NCI-H146 treated with DMSO at 0.1 percent for 48 hours (cell line): Measurements from ENCODE around the gene SLC25A12.
"Not testable (repeated sequence)": the region's sequence is repeated elsewhere in the genome, so short reads cannot be mapped to it uniquely, and the experiment has no call there.

Experiments used
- DNase-seq: peaks from one replicate; lab custom pipeline; 2025; ENCODE audit not compliant: unreplicated experiment; lab: John Stamatoyannopoulos, UW

SLC25A12 gene

DNA sequence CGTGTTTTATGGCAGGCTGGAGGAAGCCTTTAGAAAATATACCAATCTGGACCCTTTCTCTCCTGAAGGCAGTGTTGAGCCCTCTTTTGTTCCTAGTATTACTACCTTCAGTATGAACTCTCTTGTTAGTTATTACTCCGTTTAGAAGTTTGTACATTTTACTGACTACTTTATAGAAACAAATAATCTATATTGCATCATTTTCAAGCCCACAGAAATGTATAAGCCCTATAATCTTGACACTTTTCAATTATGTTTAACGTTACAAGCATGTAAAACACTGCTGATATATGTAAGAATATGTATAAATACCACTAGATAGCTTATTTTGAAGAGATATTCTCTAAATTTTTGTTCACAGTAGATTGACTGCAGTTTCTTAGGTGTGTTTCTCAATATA is 64.0 kb downstream of the SLC25A12 start:
- DNase-seq, result no peak

DNA sequence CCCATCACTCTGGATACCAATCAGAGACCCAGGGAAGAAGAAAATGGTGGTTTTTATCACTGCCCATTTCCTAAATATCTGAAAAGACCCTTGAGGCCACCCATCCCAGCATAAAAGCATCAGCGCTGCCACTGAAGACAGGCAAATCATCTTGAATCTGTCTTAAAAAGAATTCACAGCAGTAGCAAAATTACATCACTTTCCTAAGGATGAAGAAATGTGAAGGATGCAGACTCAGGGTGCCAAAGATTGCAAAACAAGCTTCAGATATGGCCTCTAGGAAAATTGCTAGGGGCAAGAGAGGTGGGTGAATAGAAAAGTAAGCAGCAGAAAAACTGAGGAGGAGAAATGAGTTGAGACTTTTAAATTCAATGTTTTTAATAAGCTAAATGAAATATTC is 70.0 kb downstream of the SLC25A12 start:
- DNase-seq, result no peak

DNA sequence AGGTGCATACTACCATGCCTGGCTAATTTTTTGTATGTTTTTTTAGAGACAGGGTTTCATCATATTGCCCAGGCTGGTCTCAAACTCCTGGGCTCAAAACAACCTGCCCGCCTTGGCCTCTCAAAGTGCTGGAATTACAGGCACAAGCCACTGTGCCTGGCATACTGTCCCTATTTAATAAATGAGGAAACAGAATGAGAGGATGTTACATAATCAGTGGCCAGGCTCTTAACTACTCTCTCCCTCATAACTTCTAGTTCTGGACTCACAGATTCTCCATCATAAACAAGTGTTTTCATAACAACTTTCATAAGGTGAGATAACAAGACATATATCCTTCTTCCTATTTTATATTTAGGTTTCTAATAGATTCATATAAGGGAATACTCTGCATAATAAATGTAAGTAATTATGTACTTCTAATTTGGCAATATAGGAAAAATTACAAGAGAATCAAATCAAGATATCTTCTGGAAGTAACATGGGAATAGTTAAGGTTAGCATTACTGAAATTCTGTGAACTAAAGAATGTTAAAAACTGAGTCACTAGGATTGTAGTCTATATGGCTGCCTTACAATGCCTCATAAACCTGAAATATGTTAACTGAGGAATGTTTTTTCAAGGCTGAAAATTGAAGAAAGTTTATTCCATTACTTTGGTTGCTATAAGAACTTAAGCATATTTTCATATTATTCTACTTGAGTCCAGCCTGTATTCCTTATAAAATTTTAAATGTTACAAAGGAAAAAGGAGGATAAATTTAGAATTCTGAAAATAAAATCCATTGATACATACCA is 71.3 kb downstream of the SLC25A12 start:
- DNase-seq, result no peak

DNA sequence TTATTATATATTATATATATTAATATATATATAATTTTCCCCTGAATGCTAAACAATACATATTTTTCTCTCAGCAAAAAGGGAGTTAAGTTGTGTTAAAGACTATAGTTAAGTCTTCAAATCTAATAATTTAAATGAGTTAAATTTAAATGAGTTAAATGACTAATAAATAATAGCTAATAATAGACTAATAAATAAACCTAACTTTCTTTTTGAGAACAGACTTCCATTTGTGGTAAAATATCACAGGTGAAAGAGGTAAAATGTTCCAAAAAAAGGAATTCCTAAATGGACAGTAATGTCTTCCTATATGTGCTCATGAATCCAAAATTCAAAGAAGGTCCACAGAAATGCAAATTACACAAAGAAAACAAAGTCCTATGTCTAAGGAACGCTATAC is 74.6 kb downstream of the SLC25A12 start:
- no peak for DNase-seq

DNA sequence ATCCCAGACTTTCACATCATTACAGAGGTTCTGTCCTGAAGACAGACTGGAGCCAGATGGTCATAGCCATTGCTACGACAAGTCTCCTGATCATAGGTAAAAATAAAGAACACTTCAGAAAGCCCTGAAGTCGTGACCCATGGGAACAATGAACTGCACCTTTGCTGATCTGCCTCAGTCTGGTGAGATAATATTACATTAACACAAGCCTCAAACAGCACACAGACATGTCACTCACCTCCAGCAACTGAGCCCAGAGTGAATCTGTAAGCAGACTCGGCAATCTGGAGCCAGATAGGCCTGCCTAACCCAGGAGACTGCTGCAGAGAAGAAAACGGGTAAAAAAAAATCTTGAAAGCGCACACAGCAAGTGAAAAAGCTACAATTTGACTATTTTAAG is 79.2 kb downstream of the SLC25A12 start:
- no peak for DNase-seq

DNA sequence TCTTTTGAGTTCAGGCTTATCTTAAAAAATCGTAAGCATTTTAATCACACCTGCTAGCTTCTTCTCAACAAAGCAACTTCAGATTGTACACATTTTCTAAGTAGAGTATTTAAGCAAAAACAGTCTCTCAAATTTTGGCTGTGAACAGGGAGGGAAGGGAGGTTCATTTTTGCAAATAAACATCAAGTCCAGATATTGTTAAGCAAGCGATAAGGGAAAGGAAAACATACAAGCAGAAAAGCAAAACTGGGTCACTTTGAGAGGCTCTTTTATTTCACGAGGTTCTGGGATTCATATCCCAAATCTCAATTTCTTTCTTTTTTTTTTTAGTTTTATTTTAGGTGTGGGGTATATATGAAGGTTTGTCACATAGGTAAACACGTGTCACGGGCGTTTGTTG is 79.9 kb downstream of the SLC25A12 start:
- DNase-seq, result no peak

DNA sequence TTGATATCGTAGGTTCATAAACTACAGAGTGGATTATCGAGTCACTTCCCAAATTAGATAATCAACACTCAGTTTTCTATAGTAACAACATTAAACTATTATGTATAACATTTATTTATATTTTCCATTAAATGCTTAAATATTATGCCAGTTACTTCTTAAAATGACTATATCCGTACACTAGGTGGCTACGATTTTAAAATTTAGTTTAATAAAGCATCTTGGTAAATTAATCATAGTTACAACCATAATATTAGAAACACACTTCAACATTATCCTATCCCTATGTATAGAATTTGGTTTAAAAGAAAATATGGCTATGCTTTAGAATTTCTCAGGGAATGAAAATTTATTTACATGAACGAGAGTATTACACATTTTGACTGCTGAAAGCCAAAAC is 80.3 kb downstream of the SLC25A12 start:
- DNase-seq, result no peak

DNA sequence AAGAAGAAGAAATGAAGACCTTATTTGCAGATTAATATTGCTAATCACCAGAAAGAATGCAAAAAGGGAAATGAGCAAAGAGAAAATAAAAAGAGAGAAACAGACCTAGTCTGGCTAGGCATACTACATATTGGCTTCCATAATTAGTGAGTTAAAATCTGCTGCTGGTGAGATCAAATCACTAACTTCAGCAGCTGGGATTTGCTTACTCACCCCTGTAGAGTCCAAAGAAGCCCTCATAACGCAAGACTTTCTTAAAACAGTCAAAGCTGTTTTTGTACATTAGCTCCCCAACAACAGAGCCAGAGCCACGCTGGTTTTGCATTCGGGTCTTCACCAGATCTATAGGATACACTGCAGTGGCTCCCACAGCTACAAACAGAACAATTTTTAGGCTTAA is 80.9 kb downstream of the SLC25A12 start:
- no peak for DNase-seq

DNA sequence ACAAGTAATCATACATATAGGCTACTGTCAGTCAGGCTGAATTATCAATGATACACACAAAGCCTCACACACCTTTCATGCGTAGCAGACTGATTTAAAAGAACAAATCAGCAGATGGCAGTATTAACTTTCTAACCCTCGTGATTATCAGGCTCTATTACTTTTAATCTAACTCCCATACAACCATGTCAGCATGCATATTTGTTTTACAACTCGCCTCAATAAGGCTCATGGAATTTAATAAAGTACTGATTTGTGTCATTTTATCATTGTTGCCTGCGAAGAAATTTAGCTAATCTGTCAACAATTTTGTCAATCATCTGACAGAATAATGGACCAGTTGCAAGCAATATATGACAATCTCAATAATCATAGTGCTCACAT is 82.8 kb downstream of the SLC25A12 start:
- DNase-seq, result peak; percentile 34

DNA sequence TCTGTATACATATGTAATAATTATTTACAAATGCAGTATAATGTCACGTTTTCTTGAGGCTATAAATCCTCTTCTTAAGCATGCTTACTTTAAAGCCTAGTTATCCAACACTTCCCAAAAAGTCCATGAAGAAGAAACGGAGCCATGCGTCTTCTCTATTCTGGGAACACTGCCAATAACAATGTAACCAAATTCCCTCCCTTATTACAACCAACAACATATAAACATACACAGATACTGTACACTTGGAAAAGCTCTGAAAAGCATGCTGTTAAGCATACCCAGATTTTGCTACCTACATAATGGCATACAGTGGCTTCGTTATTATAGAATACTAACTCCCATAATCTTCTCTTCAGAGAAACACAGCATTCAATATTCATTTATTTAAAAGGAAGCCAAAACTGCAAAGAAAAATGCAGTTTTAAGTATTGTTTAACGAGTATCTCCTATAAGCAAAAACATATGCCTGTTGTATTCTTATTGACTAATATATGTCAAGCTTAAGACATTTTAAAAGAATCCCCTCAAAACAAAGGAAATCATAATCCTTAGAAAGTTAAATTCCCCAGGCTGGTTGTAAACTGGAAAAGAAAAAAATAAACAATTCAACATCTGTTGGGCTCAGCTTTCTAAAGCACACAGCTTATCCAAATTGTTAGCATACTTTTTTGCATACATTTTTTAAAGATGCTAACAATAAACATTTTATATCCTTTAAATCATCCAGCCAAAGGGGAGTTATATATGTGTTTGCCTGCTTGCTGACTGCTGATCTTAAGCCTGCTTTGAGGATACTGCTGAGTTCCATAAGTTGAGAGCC is 83.4 kb downstream of the SLC25A12 start:
- DNase-seq, result no peak

DNA sequence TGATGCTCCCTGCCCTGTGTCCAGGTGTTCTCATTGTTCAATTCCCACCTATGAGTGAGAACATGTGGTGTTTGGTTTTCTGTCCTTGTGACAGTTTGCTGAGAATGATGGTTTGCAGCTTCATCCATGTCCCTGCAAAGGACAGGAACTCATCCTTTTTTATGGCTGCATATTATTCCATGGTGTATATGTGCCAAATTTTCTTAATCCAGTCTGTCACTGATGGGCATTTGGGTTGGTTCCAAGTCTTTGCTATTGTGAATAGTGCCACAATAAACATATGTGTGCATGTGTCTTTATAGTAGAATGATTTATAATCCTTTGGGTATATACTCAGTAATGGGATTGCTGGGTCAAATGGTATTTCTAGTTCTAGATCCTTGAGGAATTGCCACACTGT is 85.2 kb downstream of the SLC25A12 start:
- not testable (repeated sequence) for DNase-seq

DNA sequence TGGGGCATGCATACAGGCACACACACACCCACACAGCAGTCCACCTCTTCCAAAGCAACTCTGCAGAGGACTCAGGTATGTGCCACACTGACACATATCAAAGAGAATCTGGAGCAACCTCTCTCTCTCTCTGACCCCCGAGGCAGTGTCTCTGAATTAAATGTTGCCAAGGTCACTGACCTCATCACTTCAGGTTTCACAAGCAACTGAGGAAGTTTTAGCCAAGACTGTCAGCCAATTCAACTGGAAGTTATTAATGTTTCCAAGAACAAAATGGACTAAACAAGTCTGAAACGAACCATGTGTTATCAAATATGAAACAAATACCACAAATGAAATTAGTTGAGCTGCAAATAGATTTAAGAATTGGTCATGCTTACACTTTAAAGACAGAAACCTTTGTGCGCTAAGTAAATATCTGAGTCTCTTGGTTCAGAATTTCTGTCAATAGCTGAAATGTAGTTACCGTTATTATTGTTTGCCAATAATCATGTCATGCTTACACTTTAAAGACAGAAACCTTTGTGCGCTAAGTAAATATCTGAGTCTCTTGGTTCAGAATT is 86.1 kb downstream of the SLC25A12 start:
- no peak for DNase-seq

DNA sequence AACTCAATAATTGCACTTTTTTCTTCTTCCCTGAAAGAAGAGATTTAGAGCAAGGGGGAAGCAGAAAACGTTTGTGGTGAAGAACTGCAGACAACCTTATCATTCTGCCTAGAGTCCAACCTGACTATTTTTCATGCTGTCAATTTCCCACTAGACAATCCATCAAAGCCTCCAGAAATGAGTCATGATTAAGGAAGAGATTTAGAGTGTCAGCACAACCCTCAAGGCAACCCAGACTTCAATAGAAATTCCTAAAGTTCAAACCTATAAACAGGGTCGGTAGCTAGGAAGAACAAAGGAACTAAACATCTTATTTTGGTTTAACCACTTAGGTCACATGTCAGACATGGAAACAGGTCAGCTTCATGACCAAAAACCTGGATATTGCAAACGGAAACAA is 86.9 kb downstream of the SLC25A12 start:
- DNase-seq, result no peak

DNA sequence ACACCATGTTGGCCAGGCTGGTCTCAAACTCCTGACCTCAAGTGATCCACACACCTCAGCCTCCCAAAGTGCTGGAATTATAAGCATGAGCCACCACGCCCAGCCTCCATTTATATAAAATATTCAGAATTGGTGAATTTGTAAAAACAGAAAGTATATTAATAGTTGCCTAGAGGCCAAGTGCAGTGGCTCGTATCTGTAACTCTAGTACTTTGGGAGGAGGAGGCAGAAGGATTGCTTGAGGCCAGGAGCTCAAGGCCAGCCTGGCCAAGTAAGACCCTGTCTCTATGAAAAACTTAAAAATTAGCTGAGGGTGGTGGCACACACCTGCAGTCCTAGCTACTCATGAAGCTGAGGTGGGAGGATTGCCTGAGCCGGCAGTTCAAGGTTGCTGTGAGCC is 89.6 kb downstream of the SLC25A12 start:
- DNase-seq, result no peak

DNA sequence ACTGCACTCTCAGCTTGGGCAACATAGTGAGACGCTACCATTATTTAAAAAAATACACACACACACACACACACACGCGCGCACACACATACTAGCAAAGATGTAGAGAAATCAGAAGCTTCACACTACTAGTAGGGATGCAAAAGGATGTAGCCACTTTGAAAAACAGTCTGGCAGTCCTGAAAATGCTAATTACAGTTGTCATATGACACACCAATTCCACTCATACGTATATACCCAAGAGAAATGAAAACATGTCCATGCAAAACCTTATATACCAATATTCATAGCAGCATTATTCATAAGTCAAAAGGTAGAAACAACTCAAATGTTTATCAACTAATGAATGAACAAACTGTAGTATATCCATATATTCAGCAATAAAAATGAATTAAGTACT is 90.3 kb downstream of the SLC25A12 start:
- DNase-seq, result no peak

DNA sequence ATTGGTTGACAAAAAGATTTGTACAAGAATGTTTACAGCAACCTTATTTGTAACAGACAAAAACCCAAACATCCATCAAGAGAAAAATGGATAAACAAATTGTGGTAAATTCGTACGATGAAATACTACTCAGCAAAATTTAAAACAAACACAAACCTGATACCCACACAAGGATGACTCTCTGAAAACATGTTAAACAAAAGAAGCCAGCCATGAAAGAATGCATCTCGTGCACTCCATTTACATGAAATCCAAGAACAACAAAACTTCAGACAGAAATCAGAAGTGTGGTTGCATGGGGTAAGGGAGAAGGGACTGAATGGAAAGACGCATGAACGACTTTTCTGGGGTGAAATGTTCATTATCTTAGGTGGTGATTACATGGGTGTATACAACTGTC is 93.4 kb downstream of the SLC25A12 start:
- DNase-seq, result no peak

DNA sequence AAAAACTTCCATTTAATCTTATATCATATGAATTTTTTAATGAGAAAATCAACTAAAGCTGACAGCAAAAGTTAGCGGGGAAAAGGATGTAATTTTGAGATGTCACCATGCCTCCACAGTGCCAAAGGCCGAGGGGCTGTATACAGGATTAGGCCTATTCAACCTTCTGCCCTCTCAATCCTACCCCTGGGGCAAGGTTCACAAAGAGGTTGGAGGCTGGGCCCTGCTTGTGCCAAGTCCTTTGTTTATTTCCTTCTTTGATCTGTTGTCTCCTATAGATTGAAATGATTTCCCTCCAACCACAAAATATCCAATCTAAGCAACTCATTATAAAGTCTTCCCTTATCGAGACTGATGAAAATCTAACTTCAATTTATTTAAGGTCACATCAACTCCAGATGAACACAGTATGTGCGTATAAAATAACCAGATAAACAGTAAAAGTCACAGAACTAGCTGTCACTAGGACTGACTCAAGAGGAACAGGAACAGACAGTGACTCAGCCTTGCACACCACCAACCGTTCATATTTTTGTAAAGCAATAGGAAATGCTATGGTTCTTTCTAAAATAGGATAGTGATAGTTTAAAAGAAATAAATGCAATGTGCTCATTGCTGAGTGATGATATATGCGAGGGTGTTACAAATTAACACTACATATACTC is 95.8 kb downstream of the SLC25A12 start:
- no peak for DNase-seq

DNA sequence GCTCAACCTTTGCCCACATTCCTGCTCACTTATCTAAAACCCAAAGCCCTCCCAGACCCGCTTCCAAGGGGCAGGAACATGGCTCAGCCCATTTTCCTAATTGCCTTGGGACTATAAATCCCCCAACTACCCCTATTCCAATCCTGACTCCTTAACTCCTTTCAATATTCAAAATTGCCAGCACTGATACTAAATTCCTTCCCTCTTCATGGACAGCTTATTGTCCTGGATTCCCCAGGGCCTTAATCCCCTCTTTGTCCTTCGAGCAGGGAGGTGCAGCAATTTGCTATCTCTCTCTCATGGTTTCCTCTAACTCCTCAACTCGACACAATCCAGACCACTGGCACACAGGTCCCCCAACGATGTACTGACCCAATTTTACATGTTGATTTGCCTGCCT is 99.1 kb downstream of the SLC25A12 start:
- DNase-seq, result no peak

DNA sequence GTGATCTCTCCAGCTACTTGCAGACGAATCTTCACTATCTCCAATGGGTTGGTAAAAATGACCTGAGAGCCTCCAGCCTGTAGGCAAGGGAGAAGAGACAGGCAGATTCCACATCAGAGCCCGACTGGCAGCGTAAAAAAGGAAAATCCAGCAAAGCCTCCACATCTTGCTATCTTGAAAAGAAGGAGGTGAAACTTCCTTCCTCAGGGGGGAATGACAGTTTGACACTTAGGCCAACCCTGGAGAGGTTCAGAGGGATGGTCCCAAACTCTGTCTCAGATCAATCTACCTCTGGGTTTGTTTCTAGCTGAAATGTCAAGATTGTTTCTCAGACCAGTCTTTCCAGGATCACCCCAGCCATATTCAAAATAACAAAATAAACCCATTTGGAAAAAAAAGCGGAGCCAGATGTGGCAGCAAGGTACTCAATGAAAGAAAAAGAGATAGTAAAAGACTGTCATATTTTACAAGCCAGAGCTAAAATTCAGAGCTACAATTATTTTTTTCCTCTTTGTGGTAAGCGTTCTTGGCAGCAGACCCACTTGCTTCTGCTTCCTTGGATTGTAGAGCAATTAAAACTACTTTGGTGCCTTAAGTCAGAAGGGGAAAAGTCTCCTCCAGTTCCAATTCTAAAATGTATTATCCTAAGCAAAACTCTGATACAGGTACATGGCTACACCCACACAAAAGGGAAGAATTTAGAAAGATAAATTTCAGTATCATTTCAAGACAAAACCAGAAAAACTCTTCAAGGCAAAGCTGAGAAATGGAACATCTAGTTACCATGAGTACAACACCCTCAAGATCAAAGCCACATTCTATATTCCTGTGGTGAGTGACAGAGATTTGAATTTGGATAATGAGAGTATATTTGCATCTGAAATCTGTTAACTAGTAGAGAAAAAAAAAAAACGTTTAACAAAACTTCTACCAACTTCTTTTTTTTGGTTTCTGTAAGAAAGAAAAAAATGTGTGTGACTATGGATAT is 100.1 kb downstream of the SLC25A12 start:
- no peak for DNase-seq

DNA sequence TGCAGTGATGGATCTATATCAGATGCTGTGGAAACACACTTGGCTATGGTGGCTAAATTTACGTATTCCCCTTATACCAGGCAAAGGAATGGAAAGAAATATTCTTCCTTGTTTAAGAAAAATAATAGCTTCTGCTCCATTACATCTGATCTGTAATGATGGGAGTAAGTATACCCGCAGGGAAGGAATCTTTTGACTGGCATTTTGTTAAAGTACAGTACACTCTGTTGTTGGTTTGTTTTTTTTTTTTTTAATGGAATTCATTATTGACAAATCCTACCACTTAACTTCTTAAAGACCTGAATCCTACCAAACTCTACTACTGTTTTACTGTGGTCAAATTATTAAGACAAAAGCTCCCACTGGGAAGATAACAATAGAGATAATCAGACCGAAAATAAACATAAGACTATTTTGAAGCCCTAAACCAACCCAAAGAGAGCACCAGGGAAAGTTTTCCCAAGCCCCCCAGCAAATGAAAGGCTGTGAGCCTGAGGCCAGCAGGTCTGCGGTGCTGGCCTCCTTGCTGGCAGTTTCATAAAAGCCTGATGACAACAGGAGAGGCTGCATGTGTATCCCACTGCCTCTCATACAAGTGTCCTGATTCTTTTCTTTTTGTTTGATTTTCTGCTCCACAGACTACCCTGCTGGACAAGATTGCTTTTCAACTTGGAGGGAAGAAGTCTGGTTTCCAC is 101.0 kb downstream of the SLC25A12 start:
- no peak for DNase-seq
